B cell (primary cell): ENCODE measurements around the gene COL4A5. TPM values are rescaled to one million over a fixed set of nuclear protein-coding genes. Genes with fewer than 3 reads are reported as not detected.

Experiments used
- ATAC-seq: fragments of 200-7000 bp; cut with Tn5 transposase; one replicate; pipeline ENCODE4 v1.10.0; 2021; ENCODE audit warnings: low read depth, mild to moderate bottlenecking, moderate number of reproducible peaks, moderate library complexity
- CTCF ChIA-PET: fragments of 350-600 bp; sonication (Branson Sonifier 250); formaldehyde crosslinking; loops from one replicate; lab custom pipeline; 2021; ENCODE audit warnings: antibody characterized with exemption, inconsistent platforms; lab: Charles Lee
- POLR2A ChIA-PET: fragments of 350-600 bp; sonication (Branson Sonifier 250); formaldehyde crosslinking; loops from one replicate; lab custom pipeline; 2021; ENCODE audit warnings: antibody characterized with exemption; lab: Charles Lee
- DNase-seq: peaks from one replicate; pipeline ENCODE4 v3.0.0; 2013
- H2AFZ ChIP-seq: 2 replicates; pipeline ENCODE4 v1.6.1; 2012; ENCODE audit warnings: mild to moderate bottlenecking, low read depth, low read length; ENCODE audit not compliant: insufficient read depth, poor library complexity, severe bottlenecking
- H3K27ac ChIP-seq, 2 donors: 1 replicate in 1 of 2; 2 replicates in 1 of 2; pipeline ENCODE4 v1.5.1; 2012 to 2013; ENCODE audit warnings: low read length in 2 of 2, mild to moderate bottlenecking in 2 of 2, moderate library complexity in 1 of 2
- H3K27me3 ChIP-seq, 4 experiments: fragments of 200-600 bp in 1 of 4; sonication (generic) in 1 of 4; replicated peaks in 1 of 4; 1 replicate in 2 of 4; 2 replicates in 2 of 4; pipeline versions ENCODE4 v1.6.1 to v1.7.0; 2013 to 2016; ENCODE audit warnings: low read length in 3 of 4, mild to moderate bottlenecking in 2 of 4, mixed read lengths in 1 of 4, moderate library complexity in 1 of 4; ENCODE audit not compliant: insufficient read depth in 4 of 4, control insufficient read depth in 3 of 4; ENCODE audit errors: control extremely low read depth in 1 of 4
- H3K36me3 ChIP-seq, 2 experiments: replicated peaks in 1 of 2; 1 replicate in 1 of 2; 2 replicates in 1 of 2; pipeline versions ENCODE4 v1.6.1 to v1.7.1; 2013; ENCODE audit warnings: low read length in 1 of 2; ENCODE audit not compliant: insufficient read depth in 2 of 2, control insufficient read depth in 1 of 2; ENCODE audit errors: control extremely low read depth in 1 of 2, extremely low read depth in 1 of 2
- H3K4me1 ChIP-seq, 2 donors: fragments of 200-600 bp in 1 of 2; sonication (generic) in 1 of 2; 1 replicate in 1 of 2; 2 replicates in 1 of 2; pipeline versions ENCODE4 v1.5.1 to v1.6.1; 2013 to 2017; ENCODE audit warnings: low read length in 2 of 2; ENCODE audit not compliant: control insufficient read depth in 2 of 2, insufficient read depth in 2 of 2
- H3K4me2 ChIP-seq: replicated peaks from 2 replicates; pipeline ENCODE3; 2012; ENCODE audit warnings: mild to moderate bottlenecking, low read depth, low read length; ENCODE audit not compliant: poor library complexity, severe bottlenecking
- H3K4me3 ChIP-seq, 5 experiments: fragments of 200-600 bp in 1 of 5; sonication (generic) in 1 of 5; 1 replicate in 3 of 5; 2 replicates in 2 of 5; pipeline versions ENCODE4 v1.5.1 to v1.7.0; 2011 to 2016; ENCODE audit warnings: low read length in 4 of 5, mild to moderate bottlenecking in 4 of 5, low read depth in 2 of 5, control low read depth in 1 of 5, moderate library complexity in 1 of 5; ENCODE audit not compliant: insufficient read depth in 1 of 5; ENCODE audit errors: control extremely low read depth in 1 of 5, extremely low read depth in 1 of 5
- H3K79me2 ChIP-seq: fragments of 200-600 bp; sonication (generic); one replicate; pipeline ENCODE4 v1.6.0; 2016; ENCODE audit warnings: low read length; ENCODE audit not compliant: control insufficient read depth, insufficient read depth
- H3K9ac ChIP-seq: fragments of 200-600 bp; sonication (generic); 2 replicates; pipeline ENCODE4 v1.6.1; 2017; ENCODE audit warnings: mild to moderate bottlenecking, low read length, moderate library complexity
- H3K9me3 ChIP-seq, 3 donors: one replicate each; pipeline versions ENCODE4 v1.6.1 to v1.7.1; 2013; ENCODE audit warnings: low read length in 2 of 3; ENCODE audit not compliant: control insufficient read depth in 2 of 3, insufficient read depth in 1 of 3; ENCODE audit errors: control extremely low read depth in 1 of 3
- H4K20me1 ChIP-seq: 2 replicates; pipeline ENCODE4 v1.6.0; 2012; ENCODE audit warnings: mild to moderate bottlenecking, low read length; ENCODE audit not compliant: insufficient read depth, control insufficient read depth, poor library complexity, severe bottlenecking
- H3K27ac Mint-ChIP-seq: one replicate; pipeline ENCODE4 v1.8.0; 2021; ENCODE audit warnings: mixed read lengths
- H3K27me3 Mint-ChIP-seq: one replicate; pipeline ENCODE4 v1.8.0; 2021; ENCODE audit warnings: mixed read lengths
- H3K4me1 Mint-ChIP-seq: one replicate; pipeline ENCODE4 v1.8.0; 2021; ENCODE audit warnings: mixed read lengths
- H3K4me3 Mint-ChIP-seq: one replicate; pipeline ENCODE4 v1.8.0; 2021; ENCODE audit warnings: mixed read lengths
- H3K9me3 Mint-ChIP-seq: one replicate; pipeline ENCODE4 v1.8.0; 2022; ENCODE audit warnings: mixed read lengths; ENCODE audit not compliant: insufficient read depth
- CTCF ChIP-seq: fragments of 200-600 bp; IDR thresholded peaks from one replicate; pipeline ENCODE4 v1.8.0; 2022; ENCODE audit warnings: antibody characterized with exemption, mild to moderate bottlenecking
- EZH2 ChIP-seq: IDR thresholded peaks from 2 replicates; pipeline ENCODE4 v1.6.1; 2012; ENCODE audit warnings: borderline replicate concordance, low read depth, mild to moderate bottlenecking, moderate library complexity, low read length; ENCODE audit not compliant: insufficient read depth, poor library complexity, severe bottlenecking
- WGBS: methylation state at CpG from one replicate; pipeline ENCODE4 v1.1.5; 2013; ENCODE audit warnings: missing lambda C conversion rate; ENCODE audit not compliant: insufficient coverage; 5-methylcytosine and 5-hydroxymethylcytosine counted together
- intact Hi-C: fragments of 100-400 bp; cut with micrococcal nuclease; formaldehyde crosslinking; loops from one replicate; pipeline ENCODE4 v1.10.0; 2022
- polyA plus RNA-seq: library from polyadenylated mRNA; depleted of rRNA; stranded (reverse); fragments of >200 nt; gene quantifications from 2 replicates; pipeline ENCODE4 v1.2.3, GENCODE V29; 2012
- total RNA-seq, 2 donors: library from RNA; stranded (reverse); fragments of 120-200 nt in 1 of 2; gene quantifications; 1 replicate in 1 of 2; 2 replicates in 1 of 2; pipeline versions ENCODE4 v1.2.3 to v1.2.4, GENCODE V29; 2013 to 2022

The COL4A5 gene
- total and polyA plus RNA-seq, 2 donors (not counting 1 experiment from before 2014, with no cell fraction given) = not detected

GRCh38 chrX:108415891-108416290, 23.7 kb upstream of the COL4A5 start:
- H3K9me3 Mint-ChIP-seq = no peaks in the 10 kb centered on the region
- no peaks in the 10 kb centered on the region for H3K27me3 Mint-ChIP-seq
- no peaks in the 10 kb centered on the region for H3K27me3 ChIP-seq
- no peaks in the 10 kb centered on the region for H3K36me3 ChIP-seq
- POLR2A ChIA-PET = no interaction called here
- no peaks in the 10 kb centered on the region for H3K4me1 ChIP-seq
- no peak overlapping the region for H3K4me3 ChIP-seq
- no peak overlapping the region for H3K4me3 Mint-ChIP-seq
- H3K27ac ChIP-seq = no peak overlapping the region
- no peaks in the 10 kb centered on the region for H3K79me2 ChIP-seq
- H3K4me2 ChIP-seq = no peak overlapping the region
- H2AFZ ChIP-seq = no peak overlapping the region
- intact Hi-C loops = no loop called here
- H3K9me3 ChIP-seq = no peaks in the 10 kb centered on the region
- H3K27ac Mint-ChIP-seq = no peak overlapping the region
- H3K9ac ChIP-seq = no peak overlapping the region
- CTCF ChIA-PET = no interaction called here
- no CpG with 5 or more reads among the region's 2 CpGs for WGBS
- no peaks in the 10 kb centered on the region for H4K20me1 ChIP-seq
- no peak for ATAC-seq
- TF ChIP-seq CTCF (no peak), EZH2 (no peak)
- no peak for DNase-seq
- H3K4me1 Mint-ChIP-seq = no peaks in the 10 kb centered on the region

- no peaks in the 10 kb centered on the region for H3K36me3 ChIP-seq
- H3K4me1 ChIP-seq = no peaks in the 10 kb centered on the region
- no peaks in the 10 kb centered on the region for H3K27me3 Mint-ChIP-seq
- H3K9me3 ChIP-seq = no peaks in the 10 kb centered on the region
- no peaks in the 10 kb centered on the region for H3K79me2 ChIP-seq
- H4K20me1 ChIP-seq = no peaks in the 10 kb centered on the region
- no peak overlapping the region for H3K4me3 ChIP-seq
- intact Hi-C loops = no loop called here
- POLR2A ChIA-PET = no interaction called here
- no peak overlapping the region for H3K27ac ChIP-seq
- H2AFZ ChIP-seq = no peak overlapping the region
- H3K9me3 Mint-ChIP-seq = no peaks in the 10 kb centered on the region
- TF ChIP-seq CTCF (no peak), EZH2 (no peak)
- H3K4me1 Mint-ChIP-seq = no peaks in the 10 kb centered on the region
- H3K27ac Mint-ChIP-seq = no peak overlapping the region
- CTCF ChIA-PET = no interaction called here
- DNase-seq = no peak
- no CpG with 5 or more reads among the region's 1 CpG for WGBS
- no peak for ATAC-seq
- H3K4me2 ChIP-seq = no peak overlapping the region
- H3K9ac ChIP-seq = no peak overlapping the region
- no peak overlapping the region for H3K4me3 Mint-ChIP-seq
- H3K27me3 ChIP-seq = no peaks in the 10 kb centered on the region
These were observed 22.4 kb upstream of the COL4A5 start for GRCh38 chrX:108417257-108417656.
